Measurements from ENCODE around the gene ZNF569. TPM values are rescaled to one million over a fixed set of nuclear protein-coding genes. Genes with fewer than 3 reads are reported as not detected.

The ZNF569 gene
- total and polyA plus RNA-seq, 10 of the 15 experiments (the other 5 are each of a cell fraction or from before 2014, with no cell fraction given): 0.82 to 4.3 (median 2.3) TPM

- peak within 1 kb of the TSS; percentile 89 for H2AFZ ChIP-seq (ENCODE audit: control insufficient read depth, low read depth, low read length)
- intact Hi-C loops (cut with micrococcal nuclease; ENCODE audit: unreplicated experiment) (loop anchor here (1.0 to 10.0 kb wide), 4 partner anchors 37 to 1256 kb away; partner anchors contain the start of genes OVOL3, POLR2I, TBCB and ZNF569), in situ Hi-C loops (cut with MboI) (no loop called here)
- TSS peak; percentile 80 for BruUV-seq (replicated peaks)
- ChIA-PET CTCF (interaction anchor here (0.7 to 1.5 kb wide), 4 partner anchors 19 to 224 kb away, joined by 3 to 4 read pairs (median 3); partner anchors contain the start of genes ZNF540, ZNF569 and ZNF571), POLR2A (interaction anchor here (0.5 to 1.7 kb wide), 6 partner anchors 51 to 1668 kb away, joined by 3 to 11 read pairs (median 4); partner anchors contain the start of genes ALKBH6, ZNF345 and ZNF569), RAD21 (ENCODE audit: unreplicated experiment) (interaction anchor here (1.2 to 1.4 kb wide), 5 partner anchors 10 to 154 kb away, joined by 3 to 9 read pairs (median 5); partner anchors contain the start of gene ZNF569), SMC1A (ENCODE audit: uncharacterized antibody, unreplicated experiment) (interaction anchor here (0.8 to 1.4 kb wide), 3 partner anchors 95 to 224 kb away, joined by 3 to 4 read pairs (median 3); partner anchors contain the start of genes ZNF540 and ZNF571)
- peak within 1 kb of the TSS; percentile 60 for H3K9ac ChIP-seq (ENCODE audit: control insufficient read depth, insufficient read depth, low read length)
- DNase-seq (ENCODE audit: low read depth, low spot score) (peak; percentile 91), FAIRE-seq (peak; percentile 96), ATAC-seq (peak; percentile 99)
- no peaks in the 10 kb centered on the region for H3K79me2 ChIP-seq (ENCODE audit: control insufficient read depth, insufficient read depth, low read length)
- H3K4me1 ChIP-seq (ENCODE audit: control insufficient read depth, insufficient read depth, low read length): no peaks in the 10 kb centered on the region
- no peaks in the 10 kb centered on the region for H4K20me1 ChIP-seq (ENCODE audit: control insufficient read depth, insufficient read depth)
- 2% methylated on average over 36 of the region's 58 CpGs for WGBS (ENCODE audit: insufficient coverage, insufficient replicate concordance, low lambda C conversion rate, missing lambda C conversion rate)
- no peaks in the 10 kb centered on the region for H3K27me3 ChIP-seq (replicated peaks in 1 of 2; ENCODE audit: control insufficient read depth in 2 of 2, insufficient read depth in 2 of 2, low read length in 1 of 2)
- H3K27ac ChIP-seq (ENCODE audit: control insufficient read depth, insufficient read depth): peak within 1 kb of the TSS; percentile 63
- no peaks in the 10 kb centered on the region for H3K36me3 ChIP-seq (ENCODE audit: control insufficient read depth in 2 of 2, insufficient read depth in 2 of 2, low read length in 1 of 2)
- H3K4me3 ChIP-seq: peak within 1 kb of the TSS; percentile 72
- no peaks in the 10 kb centered on the region; the same call in 1 of the 3 replicates for H3K9me3 ChIP-seq (replicated peaks; ENCODE audit: control insufficient read depth, insufficient read depth, low read length)
- H3K4me2 ChIP-seq (ENCODE audit: control insufficient read depth, insufficient read depth): peak within 1 kb of the TSS; percentile 44
- TF ChIP-seq PAX5 (IDR thresholded peaks at IDR 0.05; ENCODE audit: borderline replicate concordance, low read depth, low read length) (no peak; the same call in 1 of the 2 replicates), TAF1 (IDR thresholded peaks at IDR 0.05; ENCODE audit: borderline replicate concordance, low read depth, low read length) (0 out of 2 replicates have a peak, but pooled peaks have one; percentile 63), SIN3A (IDR thresholded peaks at IDR 0.05; ENCODE audit: low read depth, low read length) (peak; percentile 84; the same call in 1 of the 2 replicates), PAX8 (IDR thresholded peaks at IDR 0.05) (no peak), CTCF (IDR thresholded peaks at IDR 0.05 in 2 of 3, conservative IDR thresholded peaks at IDR 0.05 in 1 of 3; ENCODE audit: control insufficient read depth in 2 of 3, extremely low read depth in 1 of 3, insufficient read depth in 1 of 3, low read depth in 3 of 3, low read length in 3 of 3) (no peak), CBFB (IDR thresholded peaks at IDR 0.05; ENCODE audit: low read depth) (peak; percentile 12), REST (IDR thresholded peaks at IDR 0.05; ENCODE audit: low read depth, low read length) (no peak), EED (IDR thresholded peaks at IDR 0.05; ENCODE audit: low read depth) (no peak), CBX3 (IDR thresholded peaks at IDR 0.05; ENCODE audit: borderline replicate concordance, low read depth) (no peak), NR2C1 (IDR thresholded peaks at IDR 0.05) (peak; percentile 74), YY1 (IDR thresholded peaks at IDR 0.05; ENCODE audit: low read depth, low read length) (peak; percentile 80), NFYB (IDR thresholded peaks at IDR 0.05; ENCODE audit: insufficient read depth, low read depth, low read length) (no peak), STAT3 (IDR thresholded peaks at IDR 0.05; ENCODE audit: low read depth, low read length) (no peak), STAT1 (conservative IDR thresholded peaks at IDR 0.05) (0 out of 2 replicates have a peak, but pooled peaks have one; percentile 13), ZBTB33 (IDR thresholded peaks at IDR 0.05) (no peak)
Measured at GRCh38 chr19:37370880-37371661, 96.2 kb downstream of the ZNF569 start, which contains the start of gene ZNF527. TSS of gene ZNF527 (plus strand) at chr19:37371099. CDS start at chr19:37374199, 3,100 bp downstream.
